HG02884 (cell line): ENCODE data around the gene SLC38A3.
A peak's percentile ranks its signal among the peaks of the same experiment; 100 is the strongest.
"Not testable (repeated sequence)": the region's sequence is repeated elsewhere in the genome, so short reads cannot be mapped to it uniquely, and the experiment has no call there.

Experiments
- ATAC-seq: cut with Tn5 transposase; IDR thresholded peaks from one replicate; pipeline ENCODE4 v1.9.1; 2021; ENCODE audit warnings: mild to moderate bottlenecking, moderate library complexity; ENCODE audit not compliant: unreplicated experiment

Gene SLC38A3

GRCh38 chr3:50229490-50229889 is 24.4 kb downstream of the SLC38A3 start:
- ATAC-seq, result no peak

GRCh38 chr3:50230104-50230793 is 25.2 kb downstream of the SLC38A3 start:
- ATAC-seq, result no peak

- ATAC-seq, result no peak
Observed at GRCh38 chr3:50230794-50231125, 25.7 kb downstream of the SLC38A3 start.

DNA sequence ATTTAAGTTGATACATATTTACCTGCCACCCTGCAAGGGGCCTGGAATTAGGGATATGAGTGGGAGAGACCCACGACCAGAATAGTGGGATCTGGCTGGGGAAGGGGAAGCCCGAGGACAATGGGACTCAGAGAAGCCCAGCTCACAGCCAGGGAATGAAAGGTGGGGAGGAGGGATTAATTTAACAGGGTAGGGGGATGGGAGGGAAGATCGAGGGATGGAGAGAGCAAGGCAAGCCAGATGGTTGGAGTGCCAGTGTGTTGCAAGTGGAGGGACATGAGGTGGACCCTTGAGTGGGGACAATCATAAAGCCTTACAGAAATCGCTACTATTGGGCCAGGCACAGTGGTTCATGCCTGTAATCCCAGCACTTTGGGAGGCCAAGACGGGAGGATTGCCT is 26.5 kb downstream of the SLC38A3 start:
- ATAC-seq, result no peak

DNA sequence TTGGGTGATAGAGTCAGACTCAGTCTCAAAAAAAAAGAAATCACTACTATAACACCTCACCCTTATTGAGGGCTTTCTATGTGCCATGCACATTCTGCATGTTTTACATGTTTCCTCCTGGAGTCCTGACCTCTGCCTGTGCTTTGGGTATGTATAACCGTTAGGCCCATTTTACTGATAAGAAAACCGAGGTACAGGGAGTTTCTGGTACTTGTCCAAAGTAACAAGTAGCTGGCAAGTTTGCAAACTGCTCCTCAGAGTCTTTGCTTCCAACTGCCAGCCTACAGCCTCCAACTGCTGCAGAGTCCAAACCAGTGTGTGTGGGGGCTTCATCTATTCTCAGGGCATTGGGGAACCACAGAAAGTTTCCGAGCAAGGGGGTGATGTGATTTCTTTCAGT is 27.2 kb downstream of the SLC38A3 start:
- no peak for ATAC-seq

- ATAC-seq, result no peak
Observed at GRCh38 chr3:50233176-50233575, 28.1 kb downstream of the SLC38A3 start.

- ATAC-seq, result peak; percentile 90
Observed at GRCh38 chr3:50235716-50236483, 30.8 kb downstream of the SLC38A3 start, which contains the start of gene GNAI2. GNAI2 (plus strand) TSS chr3:50236204; CDS start chr3:50236336, 132 bp downstream.

DNA sequence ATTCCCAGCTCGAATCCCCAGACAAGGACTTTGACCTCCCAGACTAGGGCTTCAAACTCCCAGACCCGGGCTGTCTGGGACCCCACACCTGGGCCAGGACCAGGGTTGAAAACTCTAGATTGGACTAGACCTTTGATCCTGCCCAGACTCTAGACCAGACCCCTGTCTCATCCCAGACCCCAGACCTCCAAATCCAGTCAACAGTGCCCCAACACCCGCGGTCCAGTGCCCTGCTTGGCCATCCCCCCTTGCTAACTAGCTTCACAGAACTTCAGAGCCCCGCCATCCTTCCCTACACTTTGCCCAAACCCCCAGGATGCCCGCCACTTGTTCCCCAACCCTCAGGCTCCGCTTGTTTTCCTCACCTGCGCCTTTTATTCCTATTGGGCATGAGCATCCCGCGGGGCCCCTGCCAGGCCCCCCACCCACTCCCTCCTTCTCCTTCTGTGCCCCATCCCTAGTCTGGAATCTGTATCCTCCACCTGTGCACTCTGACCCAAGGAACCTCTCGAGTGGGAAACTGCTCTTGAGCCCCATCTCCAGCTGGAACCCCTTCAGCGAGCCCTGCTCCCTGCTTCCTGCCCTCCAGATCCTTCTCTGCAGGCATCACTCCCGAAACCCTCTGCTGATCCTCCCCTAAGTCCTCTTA is 31.5 kb downstream of the SLC38A3 start:
- ATAC-seq, result no peak

DNA sequence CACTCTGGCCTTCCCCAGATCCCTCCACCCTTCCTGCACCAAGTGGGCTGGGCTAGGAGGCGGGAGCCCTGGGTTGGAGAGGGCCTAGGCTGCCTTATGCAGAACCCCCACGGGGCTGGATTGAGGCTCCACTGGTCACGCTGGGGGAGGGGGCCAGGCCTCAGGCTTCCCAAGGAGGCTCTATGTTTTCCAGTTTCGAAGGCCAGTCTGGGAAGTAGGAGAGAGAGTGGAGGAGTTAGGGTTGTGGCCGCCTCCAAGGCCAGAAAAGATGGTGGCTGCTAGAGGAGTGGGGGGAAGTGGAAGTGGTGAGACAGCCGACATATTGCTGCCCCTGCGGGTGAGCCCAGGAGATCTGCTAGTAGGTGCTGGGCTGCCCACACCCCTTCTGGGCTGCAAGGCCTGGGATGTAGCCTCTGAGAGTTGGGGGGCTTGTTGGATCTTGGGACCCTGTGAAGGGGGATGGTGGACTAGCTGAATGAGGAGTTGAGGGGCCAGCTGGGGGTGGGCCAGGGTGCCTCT is 32.1 kb downstream of the SLC38A3 start:
- no peak for ATAC-seq

DNA sequence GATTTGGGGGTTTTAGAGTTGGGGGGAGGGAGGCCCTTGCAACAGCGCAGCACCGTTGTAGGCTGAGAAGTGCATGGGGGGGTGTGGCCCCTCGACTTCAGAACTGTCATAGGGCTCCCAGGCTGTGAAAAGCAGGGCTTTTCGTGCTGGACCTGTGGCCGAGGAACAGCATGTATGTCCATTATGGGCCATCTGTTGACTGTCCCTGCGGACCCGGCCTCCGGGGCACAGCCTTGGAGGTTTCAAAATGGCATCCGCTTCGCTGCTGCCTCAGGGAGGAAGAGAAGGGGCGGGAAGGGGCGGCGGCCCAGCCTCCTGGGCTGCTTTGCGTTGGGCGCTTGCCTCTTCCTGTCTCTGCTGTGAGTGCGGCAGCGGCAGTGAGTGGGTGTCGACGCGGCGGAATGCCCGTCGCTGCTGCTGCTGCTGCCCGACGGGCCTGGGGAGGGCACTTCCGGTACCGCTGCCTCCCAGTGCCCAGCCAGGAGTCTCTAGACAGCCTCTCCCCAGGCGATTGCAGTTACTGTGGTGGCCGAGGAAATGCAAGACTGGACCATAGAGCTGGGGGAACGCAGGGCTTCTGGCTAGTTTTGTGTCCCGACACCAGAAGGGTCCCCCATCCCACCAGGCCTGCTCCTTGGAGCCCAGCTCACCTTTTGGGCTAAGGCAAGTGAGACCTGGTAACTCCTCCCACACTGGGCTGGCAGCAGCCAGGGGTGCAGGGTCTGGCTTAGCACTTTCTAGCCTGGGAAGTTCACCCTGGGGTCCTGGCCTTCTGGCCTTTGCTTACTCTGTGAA is 32.9 kb downstream of the SLC38A3 start:
- ATAC-seq, result no peak

GRCh38 chr3:50238549-50239026 is 33.5 kb downstream of the SLC38A3 start:
- ATAC-seq, result no peak

GRCh38 chr3:50239649-50240048 is 34.6 kb downstream of the SLC38A3 start:
- ATAC-seq, result no peak

DNA sequence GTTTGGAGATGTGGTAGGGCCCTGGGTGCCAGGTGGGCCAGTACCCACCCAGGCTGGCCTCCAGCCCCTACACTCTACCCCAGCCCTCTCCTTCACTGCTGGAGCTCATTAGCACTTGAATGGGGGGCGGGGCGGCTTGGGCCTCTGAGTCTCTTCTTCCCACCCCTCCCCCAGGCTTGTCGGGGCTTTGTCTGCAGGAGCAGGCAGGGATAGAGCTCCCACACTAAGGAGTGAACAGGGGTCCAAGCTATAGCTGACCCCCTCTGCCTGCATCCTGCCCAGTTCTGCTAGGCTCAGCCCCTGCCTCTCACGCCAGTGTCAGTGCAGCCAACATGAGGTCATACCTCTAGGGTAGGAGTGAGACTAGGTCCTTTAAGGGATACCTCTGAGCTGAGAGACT is 36.1 kb downstream of the SLC38A3 start:
- ATAC-seq, result no peak

GRCh38 chr3:50241713-50242380 is 36.8 kb downstream of the SLC38A3 start:
- ATAC-seq, result no peak

DNA sequence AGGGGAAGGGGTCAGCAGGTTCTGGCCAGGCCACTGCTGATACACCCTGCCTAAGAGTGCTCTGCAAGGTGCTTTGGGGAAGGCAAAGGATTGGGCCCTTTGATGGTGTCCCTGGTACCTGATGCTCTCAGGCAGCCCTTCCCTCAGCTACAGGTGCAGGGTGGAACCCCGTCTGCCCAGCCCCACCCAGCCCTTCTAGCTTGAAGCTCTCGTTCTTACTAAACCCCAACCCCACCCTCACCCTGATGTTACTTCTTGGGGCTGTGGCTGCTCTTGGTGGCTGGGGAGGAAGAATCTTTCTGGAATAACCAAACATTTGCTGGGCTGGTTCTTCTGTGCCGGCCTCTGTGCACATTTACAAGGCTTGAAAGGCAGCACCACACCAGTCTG is 37.3 kb downstream of the SLC38A3 start:
- ATAC-seq, result no peak

- ATAC-seq, result no peak
Observed at GRCh38 chr3:50242851-50243542, 37.9 kb downstream of the SLC38A3 start.

GRCh38 chr3:50243543-50243895 is 38.4 kb downstream of the SLC38A3 start:
- ATAC-seq, result no peak

GRCh38 chr3:50244813-50245212 is 39.7 kb downstream of the SLC38A3 start:
- ATAC-seq, result not testable (repeated sequence)

DNA sequence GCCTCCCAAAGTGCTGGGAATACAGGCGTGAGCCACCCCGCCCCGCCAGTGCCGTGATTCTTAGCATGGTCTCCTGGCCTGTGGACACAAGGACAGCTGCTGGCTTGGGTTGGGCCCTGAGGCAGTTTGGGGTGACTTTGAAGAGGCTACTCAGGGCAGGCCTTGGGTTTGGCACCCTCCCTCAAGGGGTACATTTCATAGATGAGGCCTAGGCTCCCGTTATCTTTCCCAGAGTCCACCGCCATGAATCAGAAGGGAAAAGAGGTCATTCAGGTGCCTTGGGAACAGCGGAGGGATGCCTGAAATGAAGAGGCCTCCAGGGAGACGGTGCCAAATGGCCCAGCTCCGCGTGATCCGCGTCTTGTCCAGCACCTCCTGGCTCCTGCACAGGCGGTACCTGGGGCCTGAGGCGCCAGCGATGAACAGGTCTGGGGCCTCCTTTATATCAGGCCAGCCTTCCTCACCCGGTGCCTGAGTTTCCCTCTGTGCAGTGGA is 40.2 kb downstream of the SLC38A3 start:
- ATAC-seq, result no peak
